ENCODE data around the gene RPS15.
A peak's percentile ranks its signal among the peaks of the same experiment; 100 is the strongest.

RPS15 gene

GRCh38 chr19:1409204-1410005, 28.8 kb upstream of the RPS15 start:
- ChIA-PET POLR2A (ENCODE audit: low non-redundant PET) (no interaction called here), CTCF (no interaction called here)
- peak overlapping the region; percentile 96 for H3K27ac ChIP-seq
- TF ChIP-seq CTCF (conservative IDR thresholded peaks at IDR 0.05; ENCODE audit: low read depth), result no peak
- DNase-seq (ENCODE audit: low spot score), result no peak

GRCh38 chr19:1410136-1410786, 27.9 kb upstream of the RPS15 start:
- CTCF ChIA-PET, result no interaction called here
- POLR2A ChIA-PET (ENCODE audit: low non-redundant PET), result no interaction called here
- TF ChIP-seq CTCF (conservative IDR thresholded peaks at IDR 0.05; ENCODE audit: low read depth), result no peak
- no peak for DNase-seq (ENCODE audit: low spot score)
- peak overlapping the region; percentile 96 for H3K27ac ChIP-seq

GRCh38 chr19:1410789-1411188, 27.4 kb upstream of the RPS15 start:
- peak overlapping the region; percentile 96 for H3K27ac ChIP-seq
- POLR2A ChIA-PET (ENCODE audit: low non-redundant PET), result interaction anchor here (0.6 kb wide), 1 partner anchor 46 kb away, joined by 3 read pairs; no protein-coding TSS in a partner anchor

GRCh38 chr19:1411255-1412191, 26.7 kb upstream of the RPS15 start:
- no peak for TF ChIP-seq CTCF (conservative IDR thresholded peaks at IDR 0.05; ENCODE audit: low read depth)
- ChIA-PET POLR2A (ENCODE audit: low non-redundant PET) (interaction anchor here (0.6 kb wide), 1 partner anchor 45 kb away, joined by 3 read pairs; no protein-coding TSS in a partner anchor), CTCF (interaction anchor here (0.6 kb wide), 2 partner anchors 13 to 33 kb away, joined by 3 read pairs; no protein-coding TSS in a partner anchor)
- DNase-seq (ENCODE audit: low spot score), result no peak
- peak overlapping the region; percentile 96 for H3K27ac ChIP-seq

More at GRCh38 chr19:1410789-1411188, 27.4 kb upstream of the RPS15 start:
- DNase-seq (ENCODE audit: low spot score), result no peak
- TF ChIP-seq CTCF (conservative IDR thresholded peaks at IDR 0.05; ENCODE audit: low read depth), result no peak
- CTCF ChIA-PET, result no interaction called here

GRCh38 chr19:1412323-1412923, 25.8 kb upstream of the RPS15 start:
- ChIA-PET POLR2A (ENCODE audit: low non-redundant PET) (no interaction called here), CTCF (interaction anchor here (0.6 to 0.8 kb wide), 3 partner anchors 14 to 168 kb away, joined by 3 to 5 read pairs (median 3); no protein-coding TSS in a partner anchor)
- no peak for DNase-seq (ENCODE audit: low spot score)
- H3K27ac ChIP-seq, result peak overlapping the region; percentile 96
- TF ChIP-seq CTCF (conservative IDR thresholded peaks at IDR 0.05; ENCODE audit: low read depth), result no peak

Data from RWPE1 (cell line).